Stimulated activated memory B cell treated with anti-CD40 and anti-IgM and Interleukin-4, amounts not matched to agents 10 μg/mL and 1 μg/mL and 100 μg/mL, for 72 hours (primary cell): ENCODE data around the gene MVK.

Experiments used
- ATAC-seq: fragments of 150-1000 bp; cut with Tn5 transposase; 2 replicates; pipeline ENCODE4 v1.10.0; 2021
- H3K27ac Mint-ChIP-seq: one replicate; pipeline ENCODE4 v1.8.0; 2022; ENCODE audit warnings: mild to moderate bottlenecking, mixed read lengths
- H3K27me3 Mint-ChIP-seq: one replicate; pipeline ENCODE4 v1.8.0; 2022; ENCODE audit warnings: mixed read lengths
- H3K36me3 Mint-ChIP-seq: one replicate; pipeline ENCODE4 v1.8.0; 2022; ENCODE audit warnings: mixed read lengths
- H3K4me1 Mint-ChIP-seq: one replicate; pipeline ENCODE4 v1.8.0; 2022; ENCODE audit warnings: mixed read lengths
- H3K4me3 Mint-ChIP-seq: one replicate; pipeline ENCODE4 v1.8.0; 2022; ENCODE audit warnings: mild to moderate bottlenecking, moderate library complexity, mixed read lengths
- H3K9me3 Mint-ChIP-seq: one replicate; pipeline ENCODE4 v1.8.0; 2022; ENCODE audit warnings: mixed read lengths

The MVK gene

DNA sequence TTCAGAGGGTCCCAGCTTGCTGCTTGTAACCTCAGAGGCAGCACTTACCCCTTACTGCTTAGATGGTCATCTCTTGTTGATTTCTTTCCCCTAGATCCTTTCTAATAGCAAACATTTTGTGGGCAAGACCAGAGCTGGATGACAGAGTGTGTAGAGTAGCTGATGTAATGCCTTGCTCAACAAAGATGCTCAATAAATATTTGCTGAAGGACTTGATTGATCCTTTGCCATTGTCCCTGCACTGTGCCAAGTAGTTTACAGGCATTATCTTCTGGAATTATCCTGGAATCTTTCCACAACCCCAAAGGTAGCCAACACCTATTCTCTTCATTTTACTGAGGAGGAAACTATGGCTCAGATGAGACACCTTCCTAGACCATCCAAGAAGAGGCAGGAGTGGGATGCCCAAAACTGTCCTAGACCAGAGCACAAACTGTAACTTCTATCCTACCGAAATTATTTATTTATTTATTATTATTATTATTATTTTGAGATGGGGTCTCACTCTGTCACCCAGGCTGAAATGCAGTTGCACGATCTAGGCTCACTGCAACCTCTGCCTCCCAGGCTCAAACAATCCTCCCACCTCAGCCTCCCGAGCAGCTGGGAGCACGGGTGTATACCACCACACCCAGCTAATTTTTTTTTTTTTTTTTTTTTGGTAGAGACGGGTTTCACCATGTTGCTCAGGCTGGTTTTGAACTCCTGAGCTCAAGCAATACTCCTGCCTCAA lies 1.7 kb upstream of the MVK start:
- Mint-ChIP-seq H3K4me3 (peak overlapping the region; percentile 97), H3K36me3 (peaks cover 51% of the 10 kb centered on the region), H3K27me3 (no peaks in the 10 kb centered on the region), H3K9me3 (no peaks in the 10 kb centered on the region), H3K4me1 (peaks cover 32% of the 10 kb centered on the region), H3K27ac (peak overlapping the region; percentile 99)
- no peak for ATAC-seq

DNA sequence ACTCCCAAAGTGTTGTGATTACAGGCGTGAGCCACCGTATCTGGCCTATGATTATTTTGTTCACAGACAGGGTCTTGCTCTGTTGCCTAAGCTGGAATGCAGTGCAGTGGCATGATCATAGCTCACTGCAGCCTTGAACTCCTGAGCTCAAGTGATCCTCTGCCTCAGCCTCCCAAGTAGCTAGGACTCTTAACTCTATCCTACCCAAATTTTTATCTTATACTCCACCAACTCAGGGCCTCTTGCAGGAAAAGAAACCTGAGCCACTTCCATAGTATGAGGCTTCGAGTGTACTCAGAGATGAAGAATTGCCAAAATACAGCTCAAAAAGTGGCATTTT lies 1.1 kb upstream of the MVK start:
- peaks cover 51% of the 10 kb centered on the region for H3K36me3 Mint-ChIP-seq
- no peak for ATAC-seq

DNA sequence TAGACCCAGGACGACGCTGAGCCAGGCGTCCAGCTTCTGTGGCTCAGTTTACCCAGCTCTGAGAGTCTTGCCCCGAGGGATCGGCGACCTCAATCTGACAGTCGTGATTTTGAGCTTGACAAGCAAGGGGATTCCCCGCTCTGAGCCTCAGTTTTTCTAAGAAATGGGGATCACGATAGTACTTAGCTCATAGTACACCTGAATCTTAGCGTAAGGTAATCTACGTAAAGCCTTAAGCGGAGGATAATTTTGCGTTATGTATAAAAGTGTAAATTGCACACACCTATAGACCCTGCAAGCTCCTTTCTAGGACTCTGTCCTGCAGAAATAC lies 285 bp downstream of the MVK start:
- no peak for ATAC-seq
- peak overlapping the region; percentile 97 for H3K4me3 Mint-ChIP-seq
- H3K27ac Mint-ChIP-seq = peak overlapping the region; percentile 99
- no peaks in the 10 kb centered on the region for H3K9me3 Mint-ChIP-seq
- peaks cover 50% of the 10 kb centered on the region for H3K36me3 Mint-ChIP-seq
- H3K27me3 Mint-ChIP-seq = no peaks in the 10 kb centered on the region
- peaks cover 32% of the 10 kb centered on the region for H3K4me1 Mint-ChIP-seq

More for the DNA sequence above, 1.1 kb upstream of the MVK start:
- no peaks in the 10 kb centered on the region for H3K9me3 Mint-ChIP-seq
- H3K27me3 Mint-ChIP-seq = no peaks in the 10 kb centered on the region
- H3K27ac Mint-ChIP-seq = peak overlapping the region; percentile 99
- H3K4me1 Mint-ChIP-seq = peaks cover 32% of the 10 kb centered on the region
- peak overlapping the region; percentile 97 for H3K4me3 Mint-ChIP-seq

DNA sequence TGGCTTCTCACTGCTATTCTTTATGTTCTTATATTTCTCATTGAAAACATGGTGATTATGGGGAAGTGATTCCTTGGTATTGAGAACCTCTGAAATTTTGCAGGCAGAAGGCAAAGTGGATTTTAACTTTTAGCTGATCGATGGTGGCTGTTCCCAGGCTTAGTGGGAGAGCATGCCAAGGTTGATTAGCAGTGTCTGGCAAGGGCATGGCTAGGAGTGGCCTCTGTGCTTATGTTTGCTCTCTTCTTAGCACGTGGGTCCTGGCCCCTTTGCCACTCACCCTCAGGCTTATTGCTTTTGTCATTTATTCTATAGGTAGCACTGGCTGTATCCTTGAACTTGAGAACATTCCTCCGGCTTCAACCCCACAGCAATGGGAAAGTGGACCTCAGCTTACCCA lies 2.1 kb downstream of the MVK start:
- Mint-ChIP-seq H3K36me3 (peaks cover 49% of the 10 kb centered on the region), H3K4me1 (peaks cover 32% of the 10 kb centered on the region), H3K9me3 (no peaks in the 10 kb centered on the region), H3K4me3 (no peak overlapping the region), H3K27ac (no peak overlapping the region), H3K27me3 (no peaks in the 10 kb centered on the region)
- ATAC-seq = no peak

- H3K4me1 Mint-ChIP-seq = peaks cover 27% of the 10 kb centered on the region
- no peak overlapping the region for H3K4me3 Mint-ChIP-seq
- ATAC-seq = no peak
- H3K36me3 Mint-ChIP-seq = peaks cover 63% of the 10 kb centered on the region
- H3K27me3 Mint-ChIP-seq = no peaks in the 10 kb centered on the region
- H3K9me3 Mint-ChIP-seq = no peaks in the 10 kb centered on the region
- H3K27ac Mint-ChIP-seq = no peak overlapping the region
These were observed 3.7 kb downstream of the MVK start for GRCh38 chr12:109577311-109577710.

GRCh38 chr12:109578330-109578927 lies 4.8 kb downstream of the MVK start:
- H3K9me3 Mint-ChIP-seq = no peaks in the 10 kb centered on the region
- peaks cover 70% of the 10 kb centered on the region for H3K36me3 Mint-ChIP-seq
- H3K4me3 Mint-ChIP-seq = no peak overlapping the region
- no peak overlapping the region for H3K27ac Mint-ChIP-seq
- H3K4me1 Mint-ChIP-seq = peaks cover 16% of the 10 kb centered on the region
- H3K27me3 Mint-ChIP-seq = no peaks in the 10 kb centered on the region
- no peak for ATAC-seq

DNA sequence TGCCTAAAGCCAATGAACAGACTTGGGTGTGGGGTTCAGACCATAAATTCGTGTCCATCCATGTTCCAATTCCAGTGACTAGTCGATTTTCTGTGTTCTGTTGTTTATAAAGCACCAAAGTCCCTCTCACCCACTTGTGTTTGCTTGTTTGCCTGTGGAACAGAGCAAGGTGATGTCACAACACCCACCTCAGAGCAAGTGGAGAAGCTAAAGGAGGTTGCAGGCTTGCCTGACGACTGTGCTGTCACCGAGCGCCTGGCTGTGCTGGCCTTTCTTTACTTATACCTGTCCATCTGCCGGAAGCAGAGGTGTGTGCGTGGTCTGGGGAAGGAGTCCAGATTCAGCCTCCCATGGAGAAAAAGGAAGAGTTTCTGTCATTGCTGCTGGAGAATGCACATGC lies 6.0 kb downstream of the MVK start:
- H3K36me3 Mint-ChIP-seq = peaks cover 74% of the 10 kb centered on the region
- no peaks in the 10 kb centered on the region for H3K9me3 Mint-ChIP-seq
- peaks cover 10% of the 10 kb centered on the region for H3K4me1 Mint-ChIP-seq
- H3K27ac Mint-ChIP-seq = no peak overlapping the region
- H3K4me3 Mint-ChIP-seq = no peak overlapping the region
- H3K27me3 Mint-ChIP-seq = no peaks in the 10 kb centered on the region
- ATAC-seq = no peak

- peaks cover 72% of the 10 kb centered on the region for H3K36me3 Mint-ChIP-seq
- no peak overlapping the region for H3K27ac Mint-ChIP-seq
- H3K9me3 Mint-ChIP-seq = no peaks in the 10 kb centered on the region
- ATAC-seq = no peak
- H3K27me3 Mint-ChIP-seq = no peaks in the 10 kb centered on the region
- H3K4me1 Mint-ChIP-seq = peaks cover 4% of the 10 kb centered on the region
- H3K4me3 Mint-ChIP-seq = no peak overlapping the region
These were observed 6.7 kb downstream of the MVK start for GRCh38 chr12:109580272-109580671.

DNA sequence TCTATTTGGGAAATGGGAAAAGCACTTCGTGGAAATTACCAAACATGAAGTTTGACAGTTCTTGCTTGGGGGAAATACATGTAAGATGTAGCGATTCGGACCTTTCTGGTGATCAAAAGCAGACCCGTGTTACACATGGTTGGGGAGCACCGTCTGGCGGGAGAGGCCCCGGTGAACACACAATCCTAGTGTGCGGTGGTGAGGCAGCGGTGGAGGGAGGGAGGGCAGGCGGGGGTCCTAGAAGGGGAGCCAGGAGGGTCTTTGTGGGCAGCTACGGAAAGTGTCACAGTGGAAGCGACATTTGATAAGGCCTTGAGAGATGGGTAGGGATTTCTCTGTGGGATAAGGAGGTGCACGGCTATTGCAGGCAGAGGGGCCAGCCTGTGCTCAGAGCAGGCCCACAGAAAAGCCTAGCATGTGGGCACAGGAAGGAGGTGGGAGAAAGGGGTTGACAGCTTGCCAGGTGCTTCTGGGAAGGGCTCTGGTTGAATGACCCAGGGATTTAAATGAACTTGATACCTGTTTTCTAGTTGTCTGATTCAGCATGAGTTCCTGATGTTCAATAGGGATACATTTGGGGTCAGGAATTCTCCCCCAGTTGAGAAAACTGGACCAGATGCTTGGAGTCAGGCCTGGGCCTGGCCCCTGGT lies 7.2 kb downstream of the MVK start:
- Mint-ChIP-seq H3K9me3 (no peaks in the 10 kb centered on the region), H3K36me3 (peaks cover 71% of the 10 kb centered on the region), H3K4me1 (no peaks in the 10 kb centered on the region), H3K27ac (no peak overlapping the region), H3K27me3 (no peaks in the 10 kb centered on the region), H3K4me3 (no peak overlapping the region)
- no peak for ATAC-seq

GRCh38 chr12:109581334-109581691 lies 7.7 kb downstream of the MVK start:
- Mint-ChIP-seq H3K9me3 (no peaks in the 10 kb centered on the region), H3K36me3 (peaks cover 73% of the 10 kb centered on the region), H3K4me3 (no peak overlapping the region), H3K27me3 (no peaks in the 10 kb centered on the region), H3K27ac (no peak overlapping the region), H3K4me1 (no peaks in the 10 kb centered on the region)
- ATAC-seq = no peak

- H3K36me3 Mint-ChIP-seq = peaks cover 78% of the 10 kb centered on the region
- no peak for ATAC-seq
These were observed 8.3 kb downstream of the MVK start for GRCh38 chr12:109581856-109582255.

GRCh38 chr12:109582636-109583035 lies 9.0 kb downstream of the MVK start:
- H3K27ac Mint-ChIP-seq = no peak overlapping the region
- H3K9me3 Mint-ChIP-seq = no peaks in the 10 kb centered on the region
- no peak for ATAC-seq
- peaks cover 76% of the 10 kb centered on the region for H3K36me3 Mint-ChIP-seq
- H3K27me3 Mint-ChIP-seq = no peaks in the 10 kb centered on the region
- no peak overlapping the region for H3K4me3 Mint-ChIP-seq
- no peaks in the 10 kb centered on the region for H3K4me1 Mint-ChIP-seq

More at GRCh38 chr12:109581856-109582255, 8.3 kb downstream of the MVK start:
- Mint-ChIP-seq H3K4me1 (no peaks in the 10 kb centered on the region), H3K9me3 (no peaks in the 10 kb centered on the region), H3K27ac (no peak overlapping the region), H3K27me3 (no peaks in the 10 kb centered on the region), H3K4me3 (no peak overlapping the region)

DNA sequence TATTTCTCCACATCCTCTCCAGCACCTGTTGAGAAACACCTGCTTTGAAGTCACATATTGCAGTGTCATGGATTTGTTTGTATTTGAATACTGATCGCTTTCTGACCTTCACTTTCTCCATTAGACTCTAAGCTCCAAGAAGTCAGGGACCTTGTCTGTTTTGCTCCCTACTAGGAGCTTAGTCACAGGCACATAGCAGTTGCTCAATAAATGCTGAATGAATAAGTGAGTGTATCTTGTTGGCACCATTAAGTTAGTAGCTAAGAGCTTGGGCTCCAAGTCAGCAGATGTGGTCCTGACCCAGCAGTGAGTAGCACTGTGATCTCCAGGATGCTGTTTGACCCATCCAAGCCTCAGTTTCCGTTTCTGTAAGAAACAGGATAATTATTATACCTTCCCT lies 10.1 kb downstream of the MVK start:
- H3K4me3 Mint-ChIP-seq = no peak overlapping the region
- H3K36me3 Mint-ChIP-seq = peaks cover 77% of the 10 kb centered on the region
- no peaks in the 10 kb centered on the region for H3K9me3 Mint-ChIP-seq
- no peak overlapping the region for H3K27ac Mint-ChIP-seq
- no peak for ATAC-seq
- H3K4me1 Mint-ChIP-seq = no peaks in the 10 kb centered on the region
- no peaks in the 10 kb centered on the region for H3K27me3 Mint-ChIP-seq

GRCh38 chr12:109586385-109587296 lies 13.0 kb downstream of the MVK start:
- no peak overlapping the region for H3K4me3 Mint-ChIP-seq
- no peaks in the 10 kb centered on the region for H3K4me1 Mint-ChIP-seq
- peaks cover 78% of the 10 kb centered on the region for H3K36me3 Mint-ChIP-seq
- H3K27ac Mint-ChIP-seq = no peak overlapping the region
- H3K27me3 Mint-ChIP-seq = no peaks in the 10 kb centered on the region
- ATAC-seq = no peak
- H3K9me3 Mint-ChIP-seq = no peaks in the 10 kb centered on the region

DNA sequence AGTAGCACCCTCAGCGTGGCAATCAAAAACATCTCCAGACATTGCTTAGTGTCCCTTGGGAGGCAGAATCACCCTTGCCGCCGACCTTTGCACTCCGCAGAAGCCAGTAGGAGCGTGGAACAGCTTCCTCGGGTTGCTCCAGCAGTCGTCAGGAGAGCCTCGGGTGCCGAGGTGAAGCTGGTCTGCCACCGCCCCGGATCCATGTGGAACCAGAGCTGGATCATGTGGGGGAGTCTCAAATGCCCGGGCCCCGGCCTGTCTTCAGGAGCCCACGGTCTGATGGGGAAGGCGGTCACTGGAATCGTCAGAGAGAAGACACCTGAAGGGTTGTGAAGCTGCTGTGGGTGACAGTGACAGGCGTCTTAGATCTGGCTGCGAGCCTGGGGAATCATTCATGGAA lies 14.3 kb downstream of the MVK start:
- Mint-ChIP-seq H3K9me3 (no peaks in the 10 kb centered on the region), H3K36me3 (peaks cover 73% of the 10 kb centered on the region), H3K4me3 (no peak overlapping the region), H3K27me3 (no peaks in the 10 kb centered on the region), H3K27ac (no peak overlapping the region), H3K4me1 (no peaks in the 10 kb centered on the region)
- no peak for ATAC-seq
